ES-I3 (cell line): ENCODE data around the gene ANTXR1.

ENCODE experiments used
- H3K36me3 ChIP-seq: 2 replicates; pipeline ENCODE4 v1.6.1; 2013; ENCODE audit warnings: mild to moderate bottlenecking, low read length, control low read depth, moderate library complexity; ENCODE audit not compliant: insufficient read depth
- H3K4me1 ChIP-seq: 2 replicates; pipeline ENCODE4 v1.6.1; 2013; ENCODE audit warnings: mild to moderate bottlenecking, control low read depth, low read length; ENCODE audit not compliant: insufficient read depth
- H3K9ac ChIP-seq: 2 replicates; pipeline ENCODE4 v1.6.1; 2013; ENCODE audit warnings: low read depth, mild to moderate bottlenecking, low read length, moderate library complexity
- H3K9me3 ChIP-seq: 2 replicates; pipeline ENCODE4 v1.6.1; 2013; ENCODE audit warnings: mild to moderate bottlenecking, low read length, moderate library complexity; ENCODE audit not compliant: control insufficient read depth, insufficient read depth

The ANTXR1 gene

DNA sequence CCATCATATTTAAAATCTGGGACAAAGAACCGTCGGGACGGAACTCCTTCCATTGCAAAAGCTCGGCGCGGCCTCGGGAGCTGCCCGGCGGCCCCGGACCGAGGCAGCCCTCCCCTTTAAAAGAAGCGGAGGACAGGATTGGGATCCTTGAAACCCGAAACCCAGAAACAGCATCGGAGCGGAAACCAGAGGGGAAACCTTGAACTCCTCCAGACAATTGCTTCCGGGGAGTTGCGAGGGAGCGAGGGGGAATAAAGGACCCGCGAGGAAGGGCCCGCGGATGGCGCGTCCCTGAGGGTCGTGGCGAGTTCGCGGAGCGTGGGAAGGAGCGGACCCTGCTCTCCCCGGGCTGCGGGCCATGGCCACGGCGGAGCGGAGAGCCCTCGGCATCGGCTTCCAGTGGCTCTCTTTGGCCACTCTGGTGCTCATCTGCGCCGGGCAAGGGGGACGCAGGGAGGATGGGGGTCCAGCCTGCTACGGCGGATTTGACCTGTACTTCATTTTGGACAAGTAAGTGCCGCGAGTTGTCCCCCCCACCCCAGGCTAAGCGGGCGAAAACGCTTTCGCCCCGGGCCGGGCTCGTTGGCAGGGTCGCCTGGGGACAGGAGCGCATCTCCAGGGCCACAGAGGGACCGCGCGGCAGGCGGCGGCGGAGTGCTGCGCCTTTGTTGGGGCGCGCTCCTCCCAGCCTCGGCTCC is at the start of gene ANTXR1:
ANTXR1 (plus strand) TSS at position 38 of the 698 bp plus-strand sequence; CDS start at position 359, 321 bp downstream.
- H3K4me1 ChIP-seq, result no peaks in the 10 kb centered on the region
- no peaks in the 10 kb centered on the region for H3K36me3 ChIP-seq
- peak within 1 kb of the TSS; percentile 71 for H3K9ac ChIP-seq
- no peaks in the 10 kb centered on the region for H3K9me3 ChIP-seq

GRCh38 chr2:68964282-68964681 is 48.7 kb upstream of the ANTXR1 start:
- no peaks in the 10 kb centered on the region for H3K4me1 ChIP-seq
- H3K9ac ChIP-seq, result no peak overlapping the region
- no peaks in the 10 kb centered on the region for H3K9me3 ChIP-seq
- no peaks in the 10 kb centered on the region for H3K36me3 ChIP-seq

DNA sequence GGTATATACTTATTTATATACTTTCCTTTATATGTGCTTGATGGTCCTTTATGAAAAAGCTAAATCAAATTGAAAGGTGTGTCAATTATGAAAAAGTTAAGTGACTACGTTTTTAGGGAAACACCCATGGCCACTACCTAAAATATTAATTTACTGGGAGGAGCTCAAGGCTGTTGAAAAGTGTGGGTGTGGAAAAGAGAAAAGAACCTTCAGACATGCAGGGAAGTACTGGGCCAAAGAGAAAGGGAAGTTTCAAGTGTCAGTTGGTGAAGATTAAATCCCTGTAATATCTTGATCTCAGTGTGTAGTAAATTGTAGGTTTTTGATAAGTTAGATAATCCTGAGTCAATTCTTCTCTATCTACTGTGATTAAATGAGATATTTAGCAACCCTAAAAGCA is 44.8 kb upstream of the ANTXR1 start:
- Histone ChIP-seq H3K36me3 (no peaks in the 10 kb centered on the region), H3K9ac (no peak overlapping the region), H3K4me1 (no peaks in the 10 kb centered on the region), H3K9me3 (no peaks in the 10 kb centered on the region)

- H3K9me3 ChIP-seq, result no peaks in the 10 kb centered on the region
- H3K4me1 ChIP-seq, result no peaks in the 10 kb centered on the region
- H3K36me3 ChIP-seq, result no peaks in the 10 kb centered on the region
- H3K9ac ChIP-seq, result no peak overlapping the region
These were observed 43.1 kb upstream of the ANTXR1 start for GRCh38 chr2:68969736-68970490.

DNA sequence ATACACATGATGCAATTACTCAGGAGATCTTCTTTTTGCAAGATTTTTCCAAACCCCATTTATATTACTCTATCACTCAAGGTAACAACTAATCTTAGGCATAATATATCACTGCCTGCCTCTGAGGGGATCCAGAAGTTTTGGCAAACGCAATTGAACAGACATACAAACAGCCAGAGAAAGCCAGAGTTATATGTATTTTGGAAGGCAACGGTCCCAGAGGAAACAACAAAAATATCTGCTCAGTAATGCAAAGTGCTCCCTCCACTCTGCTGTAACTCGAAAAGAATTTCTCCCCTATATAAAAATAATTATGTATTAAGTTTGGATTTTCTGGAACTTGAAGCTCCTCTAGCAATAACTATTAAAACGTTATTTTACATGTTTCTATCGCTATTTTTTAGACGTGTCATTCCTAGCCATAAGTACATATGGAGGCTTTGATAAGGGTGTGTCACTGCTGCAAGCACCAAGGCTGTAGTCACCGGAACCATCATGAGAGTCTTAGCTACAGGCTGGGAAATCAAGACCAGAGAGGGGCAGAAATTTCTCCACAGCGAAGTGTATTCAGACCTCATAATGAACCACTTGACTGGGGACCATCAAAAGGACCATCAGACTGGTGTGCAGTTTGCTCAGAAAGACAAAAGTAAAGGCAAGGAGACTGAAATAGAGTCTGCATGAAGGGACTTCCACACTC is 42.3 kb upstream of the ANTXR1 start:
- Histone ChIP-seq H3K36me3 (no peaks in the 10 kb centered on the region), H3K9ac (no peak overlapping the region), H3K4me1 (no peaks in the 10 kb centered on the region), H3K9me3 (no peaks in the 10 kb centered on the region)

DNA sequence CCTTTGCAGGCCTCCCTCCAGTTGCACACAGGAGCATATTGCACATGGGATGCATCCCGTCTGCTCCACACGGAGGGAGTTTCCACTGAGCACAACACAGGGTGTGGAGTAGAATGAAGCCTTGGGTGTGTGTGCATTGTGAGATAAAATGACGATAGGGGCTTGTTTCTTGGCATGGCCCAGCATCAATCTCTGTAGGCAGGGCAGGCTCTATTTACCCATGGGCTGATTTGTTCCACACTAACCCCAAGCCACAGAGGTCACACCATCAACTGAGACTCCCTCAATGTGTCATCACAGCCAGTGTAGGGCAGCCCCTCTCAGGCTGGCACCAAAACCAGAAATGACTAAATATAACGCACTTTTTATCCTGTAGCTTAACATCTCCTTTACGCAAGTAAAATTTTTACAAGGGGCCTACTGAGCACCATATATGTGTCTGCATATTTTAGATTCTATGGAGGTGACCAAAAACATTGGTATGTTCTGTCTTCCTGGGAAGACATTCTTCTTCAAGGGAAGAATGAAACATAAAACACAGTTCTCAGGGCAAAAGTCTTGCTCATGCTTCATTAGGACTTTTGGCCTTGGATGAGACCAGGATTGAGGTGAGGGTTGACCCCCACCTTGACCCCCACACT is 41.3 kb upstream of the ANTXR1 start:
- Histone ChIP-seq H3K9ac (no peak overlapping the region), H3K36me3 (no peaks in the 10 kb centered on the region), H3K9me3 (no peaks in the 10 kb centered on the region), H3K4me1 (no peaks in the 10 kb centered on the region)

DNA sequence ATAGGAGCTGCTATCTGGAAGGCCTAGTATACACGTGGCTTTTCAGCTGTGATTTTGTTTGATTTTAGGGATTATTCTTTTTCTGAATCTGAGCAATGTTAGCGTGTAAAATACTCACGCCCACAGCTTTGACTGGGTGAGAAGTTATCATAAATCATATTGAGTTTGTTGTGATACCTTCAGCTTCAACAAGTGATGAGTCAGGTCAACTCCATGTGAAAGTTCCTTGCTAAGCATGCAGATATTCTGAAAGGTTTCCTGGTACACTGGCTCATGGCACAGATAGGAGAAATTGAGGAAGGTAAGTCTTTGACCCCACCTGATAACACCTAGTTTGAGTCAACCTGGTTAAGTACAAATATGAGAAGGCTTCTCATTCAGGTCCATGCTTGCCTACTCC is 38.7 kb upstream of the ANTXR1 start, which contains the start of gene GKN1:
GKN1 (plus strand) TSS at position 386 of the 400 bp plus-strand sequence. CDS start 42 bp downstream, outside the sequence.
- no peaks in the 10 kb centered on the region for H3K36me3 ChIP-seq
- no peaks in the 10 kb centered on the region for H3K9me3 ChIP-seq
- H3K9ac ChIP-seq, result no peak within 1 kb of the TSS
- no peaks in the 10 kb centered on the region for H3K4me1 ChIP-seq

- Histone ChIP-seq H3K36me3 (no peaks in the 10 kb centered on the region), H3K4me1 (no peaks in the 10 kb centered on the region), H3K9ac (no peak overlapping the region), H3K9me3 (no peaks in the 10 kb centered on the region)
These were observed 37.9 kb upstream of the ANTXR1 start for GRCh38 chr2:68974946-68975665.

DNA sequence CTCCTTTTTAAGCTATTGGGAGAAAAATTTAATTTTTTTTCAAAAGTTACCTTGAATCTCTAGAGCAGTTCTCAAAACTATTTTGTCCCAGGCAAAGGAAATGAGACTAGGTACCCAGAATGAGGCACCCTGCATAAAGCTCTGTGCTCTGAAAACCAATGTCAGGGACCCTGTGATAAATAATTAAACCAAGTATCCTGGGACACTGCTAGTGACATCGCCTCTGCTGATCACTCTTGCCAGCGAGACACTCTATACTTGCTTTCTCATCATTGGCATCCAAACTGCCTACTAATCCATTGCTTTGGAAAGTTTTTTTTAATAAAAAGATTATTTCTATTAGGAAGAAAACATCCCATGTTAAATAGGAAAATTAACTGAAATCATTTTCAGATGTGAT is 37.1 kb upstream of the ANTXR1 start:
- Histone ChIP-seq H3K4me1 (no peaks in the 10 kb centered on the region), H3K36me3 (no peaks in the 10 kb centered on the region), H3K9ac (no peak overlapping the region), H3K9me3 (no peaks in the 10 kb centered on the region)

DNA sequence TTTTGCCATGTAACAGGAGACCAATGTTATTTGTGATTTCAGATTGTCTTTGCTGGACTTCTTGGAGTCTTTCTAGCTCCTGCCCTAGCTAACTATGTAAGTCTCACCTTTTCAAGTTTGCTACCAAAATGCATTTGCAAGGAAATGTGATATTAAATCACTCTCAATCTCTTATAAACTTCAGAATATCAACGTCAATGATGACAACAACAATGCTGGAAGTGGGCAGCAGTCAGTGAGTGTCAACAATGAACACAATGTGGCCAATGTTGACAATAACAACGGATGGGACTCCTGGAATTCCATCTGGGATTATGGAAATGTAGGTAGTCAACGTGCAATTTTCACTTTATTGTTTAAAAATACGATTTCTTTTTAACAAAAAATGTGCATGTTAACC is 35.5 kb upstream of the ANTXR1 start:
- Histone ChIP-seq H3K4me1 (no peaks in the 10 kb centered on the region), H3K9ac (no peak overlapping the region), H3K36me3 (no peaks in the 10 kb centered on the region), H3K9me3 (no peaks in the 10 kb centered on the region)

DNA sequence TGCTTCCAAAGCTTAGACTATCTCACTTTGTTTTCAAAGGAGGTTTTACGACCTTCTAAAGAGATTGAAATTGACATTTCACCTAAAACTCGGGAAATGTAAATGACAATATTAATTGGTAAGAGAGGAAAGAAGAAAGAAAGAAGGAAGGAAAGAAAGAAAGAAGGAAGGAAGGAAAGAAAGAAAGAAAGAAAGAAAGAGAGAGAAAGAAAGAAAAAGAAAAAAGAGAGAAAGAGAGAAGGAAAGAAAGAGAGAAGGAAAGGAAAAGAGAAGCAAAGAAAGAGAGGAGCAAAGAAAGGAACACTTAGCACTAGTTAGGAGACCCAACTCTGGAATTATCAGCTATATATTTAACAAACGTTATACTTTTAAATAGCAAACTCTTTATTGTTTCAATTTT is 34.9 kb upstream of the ANTXR1 start:
- Histone ChIP-seq H3K9me3 (no peaks in the 10 kb centered on the region), H3K36me3 (no peaks in the 10 kb centered on the region), H3K4me1 (no peaks in the 10 kb centered on the region), H3K9ac (no peak overlapping the region)

DNA sequence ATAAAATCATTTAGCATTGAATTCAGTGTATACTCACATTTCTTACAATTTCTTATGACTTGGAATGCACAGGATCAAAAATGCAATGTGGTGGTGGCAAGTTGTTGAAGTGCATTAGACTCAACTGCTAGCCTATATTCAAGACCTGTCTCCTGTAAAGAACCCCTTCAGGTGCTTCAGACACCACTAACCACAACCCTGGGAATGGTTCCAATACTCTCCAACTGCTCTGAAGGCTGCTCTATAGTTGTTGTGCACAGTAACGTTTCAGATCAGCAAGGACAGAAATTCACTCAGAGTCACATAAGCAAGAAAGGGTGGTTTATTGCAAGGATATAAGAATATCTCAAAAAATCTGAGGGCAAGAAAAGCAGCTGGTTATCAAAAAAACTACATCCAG is 32.0 kb upstream of the ANTXR1 start:
- H3K9me3 ChIP-seq, result no peaks in the 10 kb centered on the region
- H3K9ac ChIP-seq, result no peak overlapping the region
- H3K36me3 ChIP-seq, result no peaks in the 10 kb centered on the region
- H3K4me1 ChIP-seq, result no peaks in the 10 kb centered on the region

DNA sequence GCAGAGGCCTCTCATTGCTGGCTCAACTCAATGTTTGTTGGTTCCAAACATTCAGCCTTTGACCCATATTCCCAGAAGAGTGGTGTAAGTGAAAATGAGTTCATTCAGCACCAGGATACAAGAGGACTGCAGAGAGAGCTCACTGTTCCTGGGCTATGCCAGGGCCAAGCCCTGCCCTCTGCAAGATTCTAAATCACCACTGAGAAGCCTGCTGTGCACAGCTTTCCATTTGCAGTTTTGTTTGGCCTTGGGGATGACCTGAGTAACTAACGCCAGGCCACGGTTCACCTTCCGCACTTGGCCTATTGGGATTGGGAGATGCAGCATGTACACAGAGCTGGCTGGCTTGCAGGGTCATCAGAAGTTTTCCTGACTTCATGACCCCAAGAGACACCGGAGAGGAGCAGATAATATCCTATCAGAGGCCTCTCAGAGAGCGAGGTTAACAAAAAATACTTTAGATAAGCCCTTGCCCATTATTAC is 25.9 kb upstream of the ANTXR1 start:
- Histone ChIP-seq H3K9me3 (no peaks in the 10 kb centered on the region), H3K9ac (no peak overlapping the region), H3K4me1 (no peaks in the 10 kb centered on the region), H3K36me3 (no peaks in the 10 kb centered on the region)

DNA sequence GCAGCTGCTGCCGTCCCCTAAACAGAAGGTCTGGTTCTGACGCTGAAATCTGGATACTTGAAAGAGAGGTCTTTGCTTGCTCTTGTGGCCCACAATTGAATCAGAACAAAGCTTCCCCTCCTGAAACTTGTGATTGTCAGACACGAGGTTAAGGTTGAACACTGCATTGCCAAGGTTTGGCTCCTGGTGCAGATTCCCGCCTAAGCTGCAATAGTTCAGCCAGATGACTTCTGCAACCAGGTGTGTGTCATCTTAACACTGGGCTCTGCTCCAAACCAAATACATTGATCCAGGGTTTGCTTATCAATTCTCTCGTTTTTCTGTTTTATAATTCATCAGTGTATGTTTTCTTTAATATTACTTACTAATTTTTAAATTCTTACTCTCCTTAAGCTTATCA is 23.9 kb upstream of the ANTXR1 start:
- H3K9me3 ChIP-seq, result no peaks in the 10 kb centered on the region

More for the DNA sequence above, 23.9 kb upstream of the ANTXR1 start:
- H3K9ac ChIP-seq, result no peak overlapping the region
- no peaks in the 10 kb centered on the region for H3K36me3 ChIP-seq
- H3K4me1 ChIP-seq, result no peaks in the 10 kb centered on the region
